WTC11 (cell line): ENCODE results near the gene HCRTR1.

Experiments used
- CTCF ChIP-seq: fragments of 200-600 bp; IDR thresholded peaks from 2 replicates; pipeline ENCODE4 v1.8.0; 2022; ENCODE audit warnings: antibody characterized with exemption
- GABPB1 ChIP-seq: sonication (generic); formaldehyde crosslinking; IDR thresholded peaks from 2 replicates; pipeline ENCODE4 v1.8.1; 2023; ENCODE audit warnings: mild to moderate bottlenecking, missing genetic modification reagents
- NR2C2 ChIP-seq: sonication (generic); formaldehyde crosslinking; IDR thresholded peaks from 2 replicates; pipeline ENCODE4 v1.8.0; 2022; ENCODE audit warnings: mild to moderate bottlenecking, missing genetic modification reagents
- NR3C1 ChIP-seq: sonication (generic); formaldehyde crosslinking; conservative IDR thresholded peaks from 2 replicates; pipeline ENCODE4 v1.8.1; 2023; ENCODE audit warnings: low read depth, mild to moderate bottlenecking, missing genetic modification reagents
- PREB ChIP-seq: sonication (generic); formaldehyde crosslinking; IDR thresholded peaks from 2 replicates; pipeline ENCODE4 v1.8.1; 2022; ENCODE audit warnings: mild to moderate bottlenecking, missing genetic modification reagents, moderate library complexity, borderline replicate concordance
- TP53 ChIP-seq: sonication (generic); formaldehyde crosslinking; IDR thresholded peaks from 2 replicates; pipeline ENCODE4 v1.8.1; 2023; ENCODE audit warnings: mild to moderate bottlenecking, missing genetic modification reagents
- USF1 ChIP-seq: sonication (generic); formaldehyde crosslinking; IDR thresholded peaks from 2 replicates; pipeline ENCODE4 v1.8.0; 2022; ENCODE audit warnings: mild to moderate bottlenecking, missing genetic modification reagents
- ZNF232 ChIP-seq: sonication (generic); formaldehyde crosslinking; IDR thresholded peaks from 2 replicates; pipeline ENCODE4 v1.8.0; 2022; ENCODE audit warnings: mild to moderate bottlenecking, missing genetic modification reagents
- ZNF281 ChIP-seq: sonication (generic); formaldehyde crosslinking; IDR thresholded peaks from 2 replicates; pipeline ENCODE4 v1.8.0; 2023; ENCODE audit warnings: mild to moderate bottlenecking, missing genetic modification reagents
- TF ChIP-seq, protein P1 (sequence below): sonication (generic); formaldehyde crosslinking; IDR thresholded peaks from 2 replicates; pipeline ENCODE4 v1.8.1; 2022; ENCODE audit warnings: low read depth, missing genetic modification reagents, borderline replicate concordance
- TF ChIP-seq, protein P2 (sequence below): sonication (generic); formaldehyde crosslinking; IDR thresholded peaks from 2 replicates; pipeline ENCODE4 v1.8.1; 2022; ENCODE audit warnings: missing genetic modification reagents, borderline replicate concordance
- TF ChIP-seq, protein P3 (sequence below): sonication (generic); formaldehyde crosslinking; IDR thresholded peaks from 2 replicates; pipeline ENCODE4 v1.8.1; 2023; ENCODE audit warnings: mild to moderate bottlenecking, missing genetic modification reagents, moderate library complexity

DNA sequence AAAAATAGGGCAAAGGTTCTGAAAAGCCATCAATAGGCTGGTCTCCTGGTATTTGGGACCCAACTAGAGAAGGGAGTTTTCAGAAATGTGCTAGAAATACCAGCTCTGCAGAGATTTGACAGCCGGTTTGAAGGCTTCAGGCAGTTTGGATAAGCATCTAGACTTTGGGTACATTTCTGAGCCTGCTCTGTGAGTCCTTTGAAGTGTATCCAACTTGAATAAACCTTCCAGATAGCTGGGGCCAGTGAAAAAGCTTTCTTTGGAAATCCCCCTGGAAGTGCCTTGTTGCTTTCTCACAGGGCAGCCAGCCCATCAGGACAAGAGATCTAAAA is 33.6 kb downstream of the HCRTR1 start:
- no peak for TF ChIP-seq USF1 (CRISPR knock-in tag)
- TF ChIP-seq CTCF: no peak
- TF ChIP-seq GABPB1 (CRISPR knock-in tag): no peak
- TF ChIP-seq NR3C1 (CRISPR knock-in tag): no peak
- TF ChIP-seq, protein P1, sequence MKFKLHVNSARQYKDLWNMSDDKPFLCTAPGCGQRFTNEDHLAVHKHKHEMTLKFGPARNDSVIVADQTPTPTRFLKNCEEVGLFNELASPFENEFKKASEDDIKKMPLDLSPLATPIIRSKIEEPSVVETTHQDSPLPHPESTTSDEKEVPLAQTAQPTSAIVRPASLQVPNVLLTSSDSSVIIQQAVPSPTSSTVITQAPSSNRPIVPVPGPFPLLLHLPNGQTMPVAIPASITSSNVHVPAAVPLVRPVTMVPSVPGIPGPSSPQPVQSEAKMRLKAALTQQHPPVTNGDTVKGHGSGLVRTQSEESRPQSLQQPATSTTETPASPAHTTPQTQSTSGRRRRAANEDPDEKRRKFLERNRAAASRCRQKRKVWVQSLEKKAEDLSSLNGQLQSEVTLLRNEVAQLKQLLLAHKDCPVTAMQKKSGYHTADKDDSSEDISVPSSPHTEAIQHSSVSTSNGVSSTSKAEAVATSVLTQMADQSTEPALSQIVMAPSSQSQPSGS (CRISPR knock-in tag): no peak
- no peak for TF ChIP-seq NR2C2
- no peak for TF ChIP-seq PREB (CRISPR knock-in tag)
- no peak for TF ChIP-seq ZNF232 (CRISPR knock-in tag)
- TF ChIP-seq, protein P2, sequence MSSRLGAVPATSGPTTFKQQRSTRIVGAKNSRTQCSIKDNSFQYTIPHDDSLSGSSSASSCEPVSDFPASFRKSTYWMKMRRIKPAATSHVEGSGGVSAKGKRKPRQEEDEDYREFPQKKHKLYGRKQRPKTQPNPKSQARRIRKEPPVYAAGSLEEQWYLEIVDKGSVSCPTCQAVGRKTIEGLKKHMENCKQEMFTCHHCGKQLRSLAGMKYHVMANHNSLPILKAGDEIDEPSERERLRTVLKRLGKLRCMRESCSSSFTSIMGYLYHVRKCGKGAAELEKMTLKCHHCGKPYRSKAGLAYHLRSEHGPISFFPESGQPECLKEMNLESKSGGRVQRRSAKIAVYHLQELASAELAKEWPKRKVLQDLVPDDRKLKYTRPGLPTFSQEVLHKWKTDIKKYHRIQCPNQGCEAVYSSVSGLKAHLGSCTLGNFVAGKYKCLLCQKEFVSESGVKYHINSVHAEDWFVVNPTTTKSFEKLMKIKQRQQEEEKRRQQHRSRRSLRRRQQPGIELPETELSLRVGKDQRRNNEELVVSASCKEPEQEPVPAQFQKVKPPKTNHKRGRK (CRISPR knock-in tag): no peak
- TF ChIP-seq, protein P3, sequence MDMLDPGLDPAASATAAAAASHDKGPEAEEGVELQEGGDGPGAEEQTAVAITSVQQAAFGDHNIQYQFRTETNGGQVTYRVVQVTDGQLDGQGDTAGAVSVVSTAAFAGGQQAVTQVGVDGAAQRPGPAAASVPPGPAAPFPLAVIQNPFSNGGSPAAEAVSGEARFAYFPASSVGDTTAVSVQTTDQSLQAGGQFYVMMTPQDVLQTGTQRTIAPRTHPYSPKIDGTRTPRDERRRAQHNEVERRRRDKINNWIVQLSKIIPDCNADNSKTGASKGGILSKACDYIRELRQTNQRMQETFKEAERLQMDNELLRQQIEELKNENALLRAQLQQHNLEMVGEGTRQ (CRISPR knock-in tag): no peak
- TF ChIP-seq ZNF281 (CRISPR knock-in tag): no peak
- no peak for TF ChIP-seq TP53 (CRISPR knock-in tag)
